Testis (tissue), 3 donors: ENCODE measurements around the gene REXO4. TPM values are rescaled to one million over a fixed set of nuclear protein-coding genes. Genes with fewer than 3 reads are reported as not detected.
A peak's percentile ranks its signal among the peaks of the same experiment; 100 is the strongest.

Experiments used
- DNase-seq: peaks from one replicate; pipeline ENCODE4 v3.0.0-alpha.2; 2019
- H3K27ac ChIP-seq, 2 donors: fragments of 200-600 bp; sonication (generic); one replicate each; pipeline ENCODE4 v1.5.1; 2019
- H3K27me3 ChIP-seq: fragments of 200-600 bp; sonication (generic); one replicate; pipeline ENCODE4 v1.5.1; 2019
- H3K36me3 ChIP-seq: fragments of 200-600 bp; sonication (generic); one replicate; pipeline ENCODE4 v1.5.1; 2017; ENCODE audit warnings: low read depth; ENCODE audit errors: missing control alignments
- H3K4me1 ChIP-seq: fragments of 200-600 bp; sonication (generic); one replicate; pipeline ENCODE4 v1.5.1; 2019
- H3K4me3 ChIP-seq, 2 donors: fragments of 200-600 bp; sonication (generic); one replicate each; pipeline ENCODE4 v1.5.1; 2017 to 2019
- H3K9me3 ChIP-seq: fragments of 200-600 bp; sonication (generic); one replicate; pipeline ENCODE4 v1.5.1; 2017
- CTCF ChIP-seq, 3 experiments: fragments of 450-650 bp in 2 of 3; fragments of 200-600 bp in 1 of 3; sonication (generic) in 1 of 3; IDR thresholded peaks; one replicate each; pipeline ENCODE4 v1.5.1; 2016 to 2019; ENCODE audit warnings: antibody characterized with exemption in 3 of 3, mild to moderate bottlenecking in 2 of 3, moderate library complexity in 1 of 3
- POLR2A ChIP-seq: fragments of 450-650 bp; IDR thresholded peaks from one replicate; pipeline ENCODE4 v1.6.1; 2017; ENCODE audit warnings: antibody characterized with exemption, mild to moderate bottlenecking, moderate library complexity
- WGBS, 2 donors: methylation state at CpG; one replicate each; pipeline ENCODE4 v1.1.5; 2018; 5-methylcytosine and 5-hydroxymethylcytosine counted together
- intact Hi-C: fragments of 100-400 bp; cut with DNase I; formaldehyde crosslinking; loops from one replicate; pipeline ENCODE4 v1.15.1; 2023; ENCODE audit warnings: low total_unique reads
- polyA plus RNA-seq: library from polyadenylated mRNA; stranded (reverse); fragments of 350-450 nt; fragmentation: Illumina TruSeq; extraction: RNeasy Lipid Tissue Mini Kit (QIAGEN cat#74804); gene quantifications from one replicate; pipeline ENCODE4 v1.2.3, GENCODE V29; 2014; ENCODE audit warnings: low read depth, low replicate concordance; ENCODE audit not compliant: insufficient read depth
- total RNA-seq, 2 donors: library from RNA; depleted of rRNA; stranded (reverse); fragments of >200 nt; gene quantifications; one replicate each; pipeline ENCODE4 v1.2.3, GENCODE V29; 2016

The REXO4 gene
- total and polyA plus RNA-seq, 3 donors from 2014 or later: 31.4 to 36.7 (median 31.5) TPM

DNA sequence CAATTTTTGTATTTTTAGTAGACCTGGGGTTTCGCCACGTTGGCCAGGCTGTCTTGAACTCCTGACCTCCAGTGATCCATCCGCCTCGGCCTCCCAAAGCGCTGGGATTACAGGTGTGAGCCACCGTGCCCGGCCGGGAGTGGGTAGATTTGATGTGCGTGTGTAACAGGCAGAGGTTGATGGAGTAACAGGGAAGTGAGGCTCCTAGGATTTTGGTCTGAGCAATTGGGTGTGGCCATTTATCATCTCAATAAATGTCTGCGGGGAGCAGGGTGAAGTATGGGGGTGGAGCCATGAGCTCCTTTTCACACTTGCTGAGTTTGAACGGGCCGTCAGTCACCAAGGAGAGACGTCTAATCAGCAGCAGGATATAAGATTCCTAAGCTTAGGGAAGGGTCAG lies 1.2 kb upstream of the REXO4 start:
- Histone ChIP-seq H3K36me3 (no peaks in the 10 kb centered on the region), H3K27me3 (no peaks in the 10 kb centered on the region), H3K27ac (no peak overlapping the region), H3K4me1 (peaks cover 10% of the 10 kb centered on the region), H3K4me3 (no peak overlapping the region), H3K9me3 (no peaks in the 10 kb centered on the region)
- intact Hi-C loops: no loop called here
- no peak for DNase-seq
- WGBS, 2 donors: 59 to 63% methylated on average over 13 of the region's 13 CpGs
- no peak for TF ChIP-seq POLR2A
- no peak for TF ChIP-seq CTCF (IDR thresholded peaks at IDR 0.05)

GRCh38 chr9:133415170-133415569 lies 2.6 kb downstream of the REXO4 start:
- no peak overlapping the region for H3K27ac ChIP-seq
- intact Hi-C loops: no loop called here
- H3K4me1 ChIP-seq: peaks cover 10% of the 10 kb centered on the region
- TF ChIP-seq POLR2A (no peak), CTCF (IDR thresholded peaks at IDR 0.05) (no peak)
- H3K9me3 ChIP-seq: no peaks in the 10 kb centered on the region
- peaks cover 3% of the 10 kb centered on the region for H3K36me3 ChIP-seq
- no peak for DNase-seq
- no peak overlapping the region for H3K4me3 ChIP-seq
- 77 to 83% methylated on average over 1 of the region's 1 CpG for WGBS, 2 donors
- H3K27me3 ChIP-seq: no peaks in the 10 kb centered on the region

- no peaks in the 10 kb centered on the region for H3K27me3 ChIP-seq
- H3K36me3 ChIP-seq: peaks cover 3% of the 10 kb centered on the region
- no peak overlapping the region for H3K4me3 ChIP-seq
- TF ChIP-seq CTCF (IDR thresholded peaks at IDR 0.05) (no peak), POLR2A (no peak)
- no peak overlapping the region for H3K27ac ChIP-seq
- H3K4me1 ChIP-seq: no peaks in the 10 kb centered on the region
- intact Hi-C loops: loop anchor here (5.0 kb wide), 1 partner anchor 74 kb away; no protein-coding TSS in a partner anchor
- WGBS, 2 donors: 95 to 100% methylated on average over 1 of the region's 1 CpG
- no peaks in the 10 kb centered on the region for H3K9me3 ChIP-seq
- DNase-seq: no peak
Measured at GRCh38 chr9:133408042-133408441, 9.8 kb downstream of the REXO4 start.

DNA sequence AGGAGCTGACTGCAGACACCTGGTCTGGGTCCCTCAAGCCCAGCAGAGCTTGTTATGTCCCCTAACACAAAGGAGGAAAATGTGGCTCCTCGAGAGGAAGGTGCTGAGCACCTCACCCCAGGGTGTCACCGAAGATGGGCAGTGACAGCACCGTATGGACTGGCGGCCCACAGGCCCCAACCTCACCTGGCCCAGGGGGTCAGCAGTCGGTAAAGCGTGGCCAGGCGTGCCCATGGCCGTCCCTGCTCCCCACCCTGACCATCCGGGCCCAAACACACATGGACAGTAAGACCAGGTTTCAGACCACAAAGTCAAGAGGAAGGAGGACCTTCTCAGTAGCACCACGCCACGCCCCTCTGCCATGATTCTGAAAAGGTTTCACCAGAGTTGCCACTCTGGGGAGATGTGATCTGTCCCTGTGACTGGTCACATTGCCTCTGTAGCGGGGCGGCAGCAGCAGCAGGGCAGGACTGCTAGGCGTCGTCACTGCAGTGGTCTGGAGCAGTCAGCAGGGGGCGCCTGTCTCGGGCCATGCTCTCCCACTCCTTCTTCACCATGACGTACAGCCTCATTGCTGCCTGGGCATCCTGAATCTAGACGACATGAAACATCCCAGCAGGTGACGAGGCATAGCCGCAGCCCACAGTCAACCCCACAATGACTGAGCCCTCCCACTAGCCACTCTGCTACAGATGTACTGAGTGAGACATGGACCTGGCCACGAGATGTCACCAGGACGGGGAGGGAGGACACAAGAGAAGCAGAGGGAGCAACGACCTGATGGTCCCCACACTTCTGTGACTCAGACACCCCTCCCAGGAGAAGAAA lies 11.1 kb downstream of the REXO4 start:
- no peaks in the 10 kb centered on the region for H3K9me3 ChIP-seq
- H3K27ac ChIP-seq: no peak overlapping the region
- DNase-seq: peak; percentile 82
- TF ChIP-seq CTCF (IDR thresholded peaks at IDR 0.05) (peak; percentile 71 to 87 (median 78)), POLR2A (no peak)
- intact Hi-C loops: loop anchor here (5.0 kb wide), 1 partner anchor 76 kb away; no protein-coding TSS in a partner anchor
- H3K4me1 ChIP-seq: no peaks in the 10 kb centered on the region
- no peaks in the 10 kb centered on the region for H3K27me3 ChIP-seq
- H3K36me3 ChIP-seq: no peaks in the 10 kb centered on the region
- no peak overlapping the region for H3K4me3 ChIP-seq
- WGBS, 2 donors: 62 to 73% methylated on average over 10 to 24 of the region's 24 CpGs
